HL-60 (cell line): ENCODE data around the gene TAF15.

Experiments used
- DNase-seq, 2 experiments: peaks; one replicate each; pipeline ENCODE4 v3.0.0-alpha.2; 2010 to 2020; ENCODE audit warnings: low read depth in 1 of 2, low spot score in 1 of 2
- H3K27ac ChIP-seq: fragments of 250-450 bp; sonication (Bioruptor Pico); replicated peaks from 2 replicates; pipeline ENCODE4 v1.5.1; 2020; ENCODE audit warnings: mild to moderate bottlenecking, moderate library complexity
- H3K27me3 ChIP-seq: fragments of 250-450 bp; sonication (Bioruptor Pico); 2 replicates; pipeline ENCODE4 v1.5.1; 2021; ENCODE audit warnings: mild to moderate bottlenecking, moderate library complexity; ENCODE audit not compliant: insufficient read depth, poor library complexity, severe bottlenecking
- H3K4me3 ChIP-seq: replicated peaks from 2 replicates; pipeline ENCODE4 v1.5.1; 2011; ENCODE audit warnings: mild to moderate bottlenecking, control low read depth, low read length; ENCODE audit not compliant: insufficient read depth
- CTCF ChIP-seq: IDR thresholded peaks from one replicate; pipeline ENCODE4 v1.5.1; 2011; ENCODE audit warnings: low read length, control low read depth, inconsistent platforms; ENCODE audit not compliant: insufficient read depth
- GABPA ChIP-seq: IDR thresholded peaks from 2 replicates; pipeline ENCODE4 v1.6.1; 2012; ENCODE audit warnings: low read depth
- POLR2AphosphoS5 ChIP-seq: IDR thresholded peaks from 2 replicates; pipeline ENCODE4 v1.6.1; 2012; ENCODE audit warnings: low read depth
- SPI1 ChIP-seq: IDR thresholded peaks from 2 replicates; pipeline ENCODE4 v1.6.1; 2012; ENCODE audit warnings: low read depth, mild to moderate bottlenecking, borderline replicate concordance
- TF ChIP-seq, protein P1 (sequence below): IDR thresholded peaks from 2 replicates; pipeline ENCODE4 v1.6.1; 2012; ENCODE audit warnings: low read depth; ENCODE audit not compliant: insufficient replicate concordance

TAF15 gene

DNA sequence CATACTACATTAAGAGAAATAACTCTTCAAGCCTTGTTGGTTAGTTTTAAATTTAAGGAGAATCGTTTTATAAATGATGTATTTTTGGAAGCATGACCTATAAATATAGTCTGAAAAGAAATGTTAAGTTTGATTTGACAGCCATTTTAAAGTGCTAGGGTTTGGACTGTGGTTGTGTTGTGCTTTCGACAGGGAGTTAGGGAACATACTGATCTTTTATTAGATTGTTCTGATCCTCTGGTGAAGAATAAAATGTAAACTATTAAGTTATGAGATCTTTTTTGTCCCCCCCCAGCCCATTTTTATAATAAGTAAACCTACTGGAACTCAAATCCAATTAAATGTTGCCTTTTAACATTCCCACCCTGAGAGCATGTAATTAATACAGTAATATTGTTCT, 12.0 kb downstream of the TAF15 start:
- no peak for DNase-seq
- TF ChIP-seq, protein P1, sequence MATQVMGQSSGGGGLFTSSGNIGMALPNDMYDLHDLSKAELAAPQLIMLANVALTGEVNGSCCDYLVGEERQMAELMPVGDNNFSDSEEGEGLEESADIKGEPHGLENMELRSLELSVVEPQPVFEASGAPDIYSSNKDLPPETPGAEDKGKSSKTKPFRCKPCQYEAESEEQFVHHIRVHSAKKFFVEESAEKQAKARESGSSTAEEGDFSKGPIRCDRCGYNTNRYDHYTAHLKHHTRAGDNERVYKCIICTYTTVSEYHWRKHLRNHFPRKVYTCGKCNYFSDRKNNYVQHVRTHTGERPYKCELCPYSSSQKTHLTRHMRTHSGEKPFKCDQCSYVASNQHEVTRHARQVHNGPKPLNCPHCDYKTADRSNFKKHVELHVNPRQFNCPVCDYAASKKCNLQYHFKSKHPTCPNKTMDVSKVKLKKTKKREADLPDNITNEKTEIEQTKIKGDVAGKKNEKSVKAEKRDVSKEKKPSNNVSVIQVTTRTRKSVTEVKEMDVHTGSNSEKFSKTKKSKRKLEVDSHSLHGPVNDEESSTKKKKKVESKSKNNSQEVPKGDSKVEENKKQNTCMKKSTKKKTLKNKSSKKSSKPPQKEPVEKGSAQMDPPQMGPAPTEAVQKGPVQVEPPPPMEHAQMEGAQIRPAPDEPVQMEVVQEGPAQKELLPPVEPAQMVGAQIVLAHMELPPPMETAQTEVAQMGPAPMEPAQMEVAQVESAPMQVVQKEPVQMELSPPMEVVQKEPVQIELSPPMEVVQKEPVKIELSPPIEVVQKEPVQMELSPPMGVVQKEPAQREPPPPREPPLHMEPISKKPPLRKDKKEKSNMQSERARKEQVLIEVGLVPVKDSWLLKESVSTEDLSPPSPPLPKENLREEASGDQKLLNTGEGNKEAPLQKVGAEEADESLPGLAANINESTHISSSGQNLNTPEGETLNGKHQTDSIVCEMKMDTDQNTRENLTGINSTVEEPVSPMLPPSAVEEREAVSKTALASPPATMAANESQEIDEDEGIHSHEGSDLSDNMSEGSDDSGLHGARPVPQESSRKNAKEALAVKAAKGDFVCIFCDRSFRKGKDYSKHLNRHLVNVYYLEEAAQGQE = no peak
- TF ChIP-seq POLR2AphosphoS5 (no peak), GABPA (no peak), SPI1 (no peak), CTCF (no peak)
- Histone ChIP-seq H3K4me3 (no peak overlapping the region), H3K27me3 (no peaks in the 10 kb centered on the region), H3K27ac (no peak overlapping the region)

DNA sequence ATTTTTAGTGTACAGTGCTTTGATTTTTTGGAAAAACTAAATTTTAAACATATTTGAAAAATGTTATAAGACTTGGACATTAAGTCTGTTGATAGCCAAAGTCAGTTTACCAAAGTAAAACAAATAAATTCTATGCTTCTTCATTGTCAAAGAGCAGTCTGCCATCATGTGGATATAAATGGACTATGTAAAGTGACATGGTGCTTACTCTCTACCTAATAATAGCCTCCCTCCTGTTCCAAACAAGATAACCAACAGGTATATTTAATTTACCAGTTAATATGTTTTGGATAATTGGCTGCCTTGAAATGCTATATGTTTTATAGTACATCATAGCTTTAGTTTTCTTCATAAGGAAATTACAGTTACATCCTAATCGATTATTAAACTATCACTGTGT, 15.9 kb downstream of the TAF15 start:
- no peak overlapping the region for H3K4me3 ChIP-seq
- no peak for TF ChIP-seq SPI1
- TF ChIP-seq, protein P1 = no peak
- TF ChIP-seq GABPA = no peak
- TF ChIP-seq CTCF = no peak
- no peak for TF ChIP-seq POLR2AphosphoS5
- no peaks in the 10 kb centered on the region for H3K27me3 ChIP-seq
- no peak overlapping the region for H3K27ac ChIP-seq
- no peak for DNase-seq

DNA sequence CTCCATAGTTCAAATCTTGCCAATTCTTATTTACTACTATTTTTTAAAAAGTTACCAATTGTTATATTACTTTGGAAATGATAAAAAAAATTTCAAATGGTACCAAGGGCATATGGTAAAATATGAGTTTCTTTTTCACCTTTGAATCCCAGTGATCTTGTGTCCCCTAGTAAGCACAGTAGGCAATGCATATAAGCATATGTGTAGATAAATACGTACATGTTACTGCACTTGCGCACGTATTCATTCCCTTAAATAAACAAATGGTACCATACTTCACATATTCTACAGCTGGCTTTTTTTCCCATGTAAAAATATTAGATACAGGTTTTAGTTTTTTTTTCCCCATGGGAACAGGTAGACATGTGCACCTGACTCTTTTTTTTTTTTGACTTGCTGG, 31.8 kb downstream of the TAF15 start:
- DNase-seq = no peak
- no peak overlapping the region for H3K27ac ChIP-seq
- no peak overlapping the region for H3K4me3 ChIP-seq
- no peaks in the 10 kb centered on the region for H3K27me3 ChIP-seq
- TF ChIP-seq, protein P1 = no peak
- TF ChIP-seq CTCF = no peak
- TF ChIP-seq POLR2AphosphoS5 = no peak
- TF ChIP-seq SPI1 = no peak
- no peak for TF ChIP-seq GABPA
